NCI-H526 treated with DMSO at 0.1 percent for 48 hours (cell line): ENCODE data around the gene SMPD4.
"Not testable (repeated sequence)": the region's sequence is repeated elsewhere in the genome, so short reads cannot be mapped to it uniquely, and the experiment has no call there.

Experiments
- DNase-seq: peaks from one replicate; lab custom pipeline; 2025; lab: John Stamatoyannopoulos, UW

The SMPD4 gene

GRCh38 chr2:130157354-130157753 is 24.0 kb downstream of the SMPD4 start:
- not testable (repeated sequence) for DNase-seq

- no peak for DNase-seq
These were observed 24.8 kb downstream of the SMPD4 start for GRCh38 chr2:130156624-130157004.

- DNase-seq: not testable (repeated sequence)
These were observed 25.3 kb downstream of the SMPD4 start for GRCh38 chr2:130155956-130156623.

- DNase-seq: no peak
These were observed 26.3 kb downstream of the SMPD4 start for GRCh38 chr2:130154773-130155765.

DNA sequence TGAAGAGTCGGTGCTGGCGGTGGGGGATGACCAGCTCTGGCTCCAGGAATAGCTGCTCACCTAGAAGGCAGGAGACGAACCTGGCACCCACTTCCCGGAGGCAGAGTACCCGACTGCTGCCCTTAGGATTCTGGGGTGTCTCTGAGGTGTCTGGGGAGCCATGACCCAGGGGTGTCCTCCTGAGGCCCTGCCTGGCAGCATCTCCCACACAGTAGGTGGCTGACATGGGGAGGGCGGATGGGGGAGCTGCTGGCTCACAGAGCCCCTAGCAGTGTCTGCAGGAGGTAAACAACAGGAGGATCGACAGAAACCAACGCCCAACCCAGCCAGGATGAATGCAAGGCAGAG is 27.0 kb downstream of the SMPD4 start:
- DNase-seq: not testable (repeated sequence)

DNA sequence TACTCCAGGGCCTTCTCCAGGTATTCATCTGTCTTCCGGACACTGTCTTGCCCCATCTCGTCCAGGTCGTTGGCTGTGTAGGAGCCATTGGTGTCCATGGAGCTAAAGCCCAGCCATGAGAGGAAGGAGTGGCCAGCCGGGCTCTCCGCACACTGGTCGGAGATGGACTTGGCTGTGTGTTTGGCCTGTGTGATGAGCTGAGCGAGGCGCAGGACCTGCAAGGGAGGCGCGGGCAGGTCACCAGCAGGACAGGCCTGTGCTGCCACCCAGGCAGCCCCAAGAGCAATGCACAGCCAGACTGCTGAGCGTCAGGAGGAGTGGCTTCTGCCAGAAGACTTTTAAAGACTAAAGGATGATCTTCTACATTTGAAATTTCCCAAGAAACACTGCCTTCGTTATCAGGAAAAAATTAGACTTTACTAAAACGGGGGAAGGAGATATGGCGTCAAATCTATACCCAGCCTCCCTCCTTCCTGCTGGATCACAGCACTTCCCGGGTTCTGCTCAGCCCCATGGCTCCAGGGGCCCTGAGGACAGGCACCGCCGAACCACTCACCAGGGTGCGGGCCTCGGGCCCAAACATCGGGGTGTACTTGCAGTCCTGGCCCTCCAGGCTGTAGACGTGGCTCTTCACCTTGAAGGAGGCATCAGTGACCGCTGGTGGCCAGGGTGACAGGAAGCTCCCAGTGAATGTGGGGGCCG is 27.5 kb downstream of the SMPD4 start:
- not testable (repeated sequence) for DNase-seq

GRCh38 chr2:130152816-130153595 is 28.4 kb downstream of the SMPD4 start:
- DNase-seq: no peak

- DNase-seq: not testable (repeated sequence)
These were observed 29.1 kb downstream of the SMPD4 start for GRCh38 chr2:130152136-130152815.

DNA sequence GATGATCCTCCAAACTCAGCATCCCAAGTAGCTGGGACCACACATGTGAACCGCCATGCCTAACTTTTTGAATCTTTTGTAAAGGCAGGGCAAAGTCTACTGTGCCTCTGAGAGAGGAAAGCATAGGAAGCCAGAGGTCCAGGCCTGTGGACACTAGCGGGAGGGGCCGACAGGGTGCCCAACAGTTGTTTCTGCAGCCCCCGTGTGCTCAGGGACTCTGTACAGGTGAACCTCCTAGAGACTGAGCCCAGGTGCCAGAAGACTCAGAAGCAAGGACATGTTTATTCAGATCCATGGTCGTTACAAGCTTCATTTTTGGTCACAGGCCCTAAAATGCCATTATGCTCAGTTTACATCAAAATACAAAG is 30.3 kb downstream of the SMPD4 start:
- not testable (repeated sequence) for DNase-seq

DNA sequence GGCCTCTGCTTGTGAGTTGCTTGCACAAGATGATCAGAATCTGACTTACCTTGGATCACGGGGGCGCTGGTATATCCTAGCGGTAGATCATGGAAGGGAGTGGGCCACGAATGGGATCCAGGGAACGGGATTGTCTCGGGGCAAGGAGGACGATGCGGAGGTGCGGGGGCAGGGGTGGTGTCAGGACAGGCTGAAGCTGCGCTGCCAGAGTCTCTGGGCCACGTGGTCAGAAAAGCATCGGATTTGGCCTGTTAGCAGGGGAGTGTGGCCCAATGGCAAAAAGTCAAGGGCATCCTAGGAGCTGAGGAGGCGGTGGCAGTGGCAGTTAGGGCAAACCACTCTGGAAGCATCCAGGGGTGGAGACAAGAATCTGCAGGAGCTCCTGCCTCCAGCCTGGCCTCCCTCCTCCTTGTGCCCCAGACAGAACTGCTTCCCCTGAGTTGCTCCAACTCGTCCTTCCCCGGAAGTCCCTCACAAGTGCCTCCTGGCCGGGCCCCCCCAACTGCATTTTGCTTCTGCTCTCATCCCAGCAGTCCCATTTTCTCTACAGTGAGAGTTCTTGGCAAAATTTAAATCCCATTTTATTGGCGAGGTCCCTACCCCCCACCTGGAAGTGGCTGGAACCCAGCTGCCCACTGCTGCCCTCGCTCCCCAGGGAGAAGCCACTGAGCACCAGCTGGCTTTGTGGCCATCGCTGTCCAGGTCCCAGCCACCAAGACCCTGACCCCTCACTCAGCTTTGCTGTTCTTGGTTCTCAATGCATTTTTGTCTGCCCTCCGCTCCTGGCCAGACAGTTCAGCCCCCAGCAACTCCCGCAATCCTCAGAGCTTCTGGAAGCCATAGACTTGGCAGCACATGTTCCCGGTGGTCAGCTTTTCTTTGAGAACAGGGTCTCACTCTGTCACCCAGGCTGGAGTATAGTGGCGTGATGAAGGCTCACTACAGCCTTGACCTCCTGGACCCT is 30.9 kb downstream of the SMPD4 start:
- no peak for DNase-seq

DNA sequence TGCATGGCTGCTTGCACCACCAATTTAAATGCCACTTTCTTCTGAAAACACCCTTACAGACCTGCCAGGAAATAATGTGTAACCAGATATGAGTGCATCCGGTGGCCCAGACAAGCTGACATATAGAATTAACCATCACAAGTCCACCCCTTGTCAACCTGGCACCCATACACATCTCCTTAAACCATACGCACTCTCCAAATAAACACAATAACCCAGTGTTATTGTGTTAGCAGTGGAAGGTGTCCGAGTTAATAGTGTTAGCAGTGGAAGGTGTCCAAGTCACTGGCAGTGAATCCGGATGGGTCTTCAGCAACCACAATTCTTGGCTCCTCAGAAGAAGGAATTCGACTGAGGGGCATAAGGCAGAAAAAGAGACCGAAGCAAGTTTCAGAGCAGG is 32.9 kb downstream of the SMPD4 start:
- DNase-seq: not testable (repeated sequence)

- peak; percentile 18 for DNase-seq
These were observed 36.4 kb downstream of the SMPD4 start, which contains the start of gene CCDC74B for GRCh38 chr2:130145006-130145414. TSS of gene CCDC74B (minus strand) at chr2:130145112. CDS start at chr2:130144996, 116 bp downstream.

DNA sequence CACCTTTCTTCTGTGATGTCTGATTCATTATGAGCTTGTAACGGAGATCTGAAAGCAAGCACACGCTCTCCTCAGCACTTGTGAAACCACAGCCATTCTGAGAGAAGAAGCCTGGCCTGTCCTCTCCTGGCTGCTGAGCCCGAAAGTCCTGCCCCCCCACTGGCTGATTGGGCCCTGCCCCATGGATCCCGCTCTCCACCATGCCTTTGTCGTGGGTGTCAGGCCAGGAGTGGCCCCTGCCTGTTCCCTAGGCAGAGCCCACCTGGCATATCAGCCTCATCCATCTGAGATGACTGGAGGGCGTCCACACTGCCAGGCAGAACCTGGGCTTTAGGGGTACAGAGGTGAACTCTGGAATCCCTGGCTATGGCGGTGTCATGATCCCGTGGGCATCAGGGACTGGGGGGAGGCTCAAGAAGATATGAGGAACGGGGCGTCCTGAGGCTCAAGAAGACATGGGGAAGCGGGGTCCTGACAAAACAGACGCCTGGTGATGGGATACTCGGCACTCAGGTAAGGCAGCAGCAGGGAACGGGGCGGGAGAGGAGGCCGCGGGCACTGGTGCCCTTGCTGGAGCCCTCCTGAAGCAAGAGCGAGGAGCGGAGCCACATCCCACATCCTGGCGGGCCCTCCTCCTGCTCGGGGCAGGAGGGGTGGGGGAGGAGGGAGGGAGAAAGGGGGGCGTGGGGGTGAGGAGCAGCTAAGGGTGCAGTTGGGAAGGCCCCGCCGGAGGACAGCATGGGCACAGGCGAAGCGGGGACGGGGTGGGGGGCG is 37.9 kb downstream of the SMPD4 start:
- not testable (repeated sequence) for DNase-seq

DNA sequence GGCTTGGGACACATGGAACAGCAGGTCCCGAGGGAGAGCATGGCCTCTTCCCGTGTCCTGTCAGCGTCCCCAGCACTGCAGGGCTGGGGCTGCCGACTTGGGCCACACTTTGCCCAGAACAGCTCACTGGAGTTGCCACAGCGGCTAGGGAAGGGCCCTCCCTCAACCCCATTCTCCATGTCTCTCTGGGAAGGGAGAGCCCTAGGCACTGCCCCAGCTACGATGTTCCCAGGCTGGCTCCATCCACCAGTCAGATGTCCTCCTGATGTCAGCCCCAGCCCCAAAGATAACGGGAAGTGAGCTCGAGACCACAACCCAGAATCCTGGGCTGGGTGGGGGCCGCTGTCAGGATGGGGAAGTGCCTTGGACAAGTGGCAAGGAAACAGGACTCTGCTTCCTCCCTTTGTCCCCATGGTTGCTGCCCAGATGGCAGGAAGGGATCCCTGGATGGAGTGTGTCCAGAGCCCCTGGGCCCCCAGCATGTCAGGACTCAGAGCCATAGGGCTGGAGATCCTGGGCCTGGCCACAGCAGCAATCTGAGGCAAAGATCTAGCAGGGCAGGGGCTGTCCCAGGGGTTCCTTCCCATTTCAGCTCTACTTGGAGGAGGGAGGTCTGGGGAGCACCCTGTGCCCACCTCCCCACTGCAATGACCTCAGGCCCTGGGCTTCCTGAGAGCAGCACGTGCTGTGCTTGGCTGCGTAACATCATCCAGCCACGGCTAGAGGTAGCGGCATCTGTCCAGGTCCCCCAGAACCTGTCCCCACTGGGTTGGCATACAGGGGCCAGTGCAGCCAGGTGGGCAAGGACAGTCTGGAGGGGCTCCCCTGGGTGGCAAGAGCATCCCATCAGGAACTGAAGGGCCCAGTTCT is 38.8 kb downstream of the SMPD4 start:
- DNase-seq: not testable (repeated sequence)

- DNase-seq: not testable (repeated sequence)
These were observed 39.6 kb downstream of the SMPD4 start for GRCh38 chr2:130141645-130142370.

GRCh38 chr2:130141002-130141401 is 40.4 kb downstream of the SMPD4 start:
- DNase-seq: not testable (repeated sequence)

GRCh38 chr2:130140516-130140915 is 40.9 kb downstream of the SMPD4 start:
- not testable (repeated sequence) for DNase-seq
